Glomerular endothelial cell (primary cell): Measurements from ENCODE around the gene MT1F. TPM values are rescaled to one million over a fixed set of nuclear protein-coding genes. Genes with fewer than 3 reads are reported as not detected.
"Not testable (repeated sequence)": the region's sequence is repeated elsewhere in the genome, so short reads cannot be mapped to it uniquely, and the experiment has no call there.

ENCODE experiments used
- DNase-seq: peaks from one replicate; pipeline ENCODE4 v3.0.0-alpha.2; 2011; ENCODE audit warnings: low read depth, low spot score; ENCODE audit errors: extremely low read depth
- total RNA-seq: library from RNA; depleted of rRNA; stranded (reverse); fragments of >200 nt; gene quantifications from 2 replicates; pipeline ENCODE4 v1.2.3, GENCODE V29; 2015

MT1F gene
- total RNA-seq, 1 donor from 2014 or later: not detected

DNA sequence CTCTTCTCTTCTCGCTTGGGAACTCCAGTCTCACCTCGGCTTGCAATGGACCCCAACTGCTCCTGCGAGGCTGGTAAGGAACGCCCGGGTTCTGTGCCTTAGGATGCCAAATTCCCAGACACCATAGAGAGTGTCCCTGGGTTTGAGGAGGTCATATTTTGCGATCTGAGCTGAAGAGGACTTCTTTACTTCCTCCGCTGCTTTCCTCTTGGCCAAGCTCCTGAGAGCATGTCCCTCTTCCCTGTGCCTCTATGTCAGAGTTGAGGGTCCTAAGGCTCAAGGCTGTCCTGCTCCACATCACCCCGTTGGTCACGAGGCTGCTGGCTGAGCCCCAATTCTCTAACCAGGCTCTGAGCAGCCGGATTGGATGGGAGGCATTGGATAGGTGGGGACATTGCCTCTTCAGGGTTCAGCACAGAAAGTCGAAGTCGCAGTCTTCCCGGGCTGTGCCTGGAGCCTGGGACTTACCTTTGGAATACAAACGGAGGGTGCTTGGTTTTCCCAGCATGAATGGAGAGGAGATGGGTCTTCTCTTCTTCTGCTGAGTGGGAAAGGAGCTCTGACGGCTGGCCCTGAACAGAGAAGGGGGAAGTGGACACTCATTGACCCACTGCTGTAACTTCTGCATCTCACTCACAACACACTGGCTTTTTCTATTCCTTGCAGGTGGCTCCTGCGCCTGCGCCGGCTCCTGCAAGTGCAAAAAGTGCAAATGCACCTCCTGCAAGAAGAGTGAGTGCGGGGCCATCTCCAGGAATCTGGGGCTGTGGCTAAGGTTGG is 12.3 kb downstream of the MT1F start:
- no peak for DNase-seq

DNA sequence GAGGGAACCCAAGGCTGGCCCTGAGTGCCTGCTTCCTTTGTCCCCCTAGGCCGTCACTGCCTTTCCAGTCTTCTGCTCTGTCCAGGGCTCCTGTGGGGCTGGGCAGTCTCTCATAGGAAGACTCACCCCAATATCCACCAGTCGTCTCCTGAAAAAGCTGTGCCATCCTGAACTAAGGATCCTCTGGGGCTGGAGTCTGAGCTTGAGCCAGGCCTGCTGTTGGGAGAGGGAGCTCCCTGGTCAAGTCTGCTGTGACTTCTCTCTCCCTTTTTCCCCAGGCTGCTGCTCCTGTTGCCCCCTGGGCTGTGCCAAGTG is 12.8 kb downstream of the MT1F start:
- DNase-seq: no peak

DNA sequence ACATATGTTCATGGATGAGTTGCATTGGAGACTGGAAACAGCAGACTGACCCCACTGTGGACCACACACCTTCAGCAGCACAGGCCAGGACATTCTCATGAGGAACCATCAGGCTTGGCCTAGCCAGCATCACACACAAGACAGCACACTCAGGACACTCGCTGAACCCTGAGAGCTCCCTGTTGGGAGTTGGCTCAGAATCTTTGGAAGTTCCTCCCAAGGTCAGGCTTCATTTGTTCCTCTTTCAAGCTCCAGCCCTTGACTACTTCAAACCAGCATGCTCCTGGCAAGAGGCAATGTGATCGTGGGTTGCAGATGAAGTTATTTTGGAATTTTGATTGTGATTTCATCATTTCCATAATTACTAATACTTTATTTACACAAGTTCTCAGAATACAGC is 13.9 kb downstream of the MT1F start:
- DNase-seq: not testable (repeated sequence)

DNA sequence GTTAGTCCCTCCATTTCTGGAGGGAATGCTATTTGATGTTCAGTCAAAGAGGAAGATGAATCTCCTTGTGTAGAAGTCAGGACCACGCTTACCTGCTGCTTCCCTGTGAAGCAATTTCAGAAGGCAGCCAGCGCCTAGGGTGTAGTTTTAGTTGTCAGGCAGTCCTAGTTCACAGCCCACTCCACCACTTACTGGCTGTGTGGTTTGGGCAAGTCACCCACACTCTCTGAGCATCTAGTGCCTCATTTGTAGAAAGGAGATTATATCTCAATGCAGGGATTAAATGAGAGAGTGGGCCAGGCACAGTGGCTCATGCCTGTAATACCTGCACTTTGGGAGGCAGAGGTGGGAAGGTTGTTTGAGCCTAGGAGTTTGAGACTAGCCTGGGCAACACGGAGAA is 14.4 kb downstream of the MT1F start:
- DNase-seq: not testable (repeated sequence)

DNA sequence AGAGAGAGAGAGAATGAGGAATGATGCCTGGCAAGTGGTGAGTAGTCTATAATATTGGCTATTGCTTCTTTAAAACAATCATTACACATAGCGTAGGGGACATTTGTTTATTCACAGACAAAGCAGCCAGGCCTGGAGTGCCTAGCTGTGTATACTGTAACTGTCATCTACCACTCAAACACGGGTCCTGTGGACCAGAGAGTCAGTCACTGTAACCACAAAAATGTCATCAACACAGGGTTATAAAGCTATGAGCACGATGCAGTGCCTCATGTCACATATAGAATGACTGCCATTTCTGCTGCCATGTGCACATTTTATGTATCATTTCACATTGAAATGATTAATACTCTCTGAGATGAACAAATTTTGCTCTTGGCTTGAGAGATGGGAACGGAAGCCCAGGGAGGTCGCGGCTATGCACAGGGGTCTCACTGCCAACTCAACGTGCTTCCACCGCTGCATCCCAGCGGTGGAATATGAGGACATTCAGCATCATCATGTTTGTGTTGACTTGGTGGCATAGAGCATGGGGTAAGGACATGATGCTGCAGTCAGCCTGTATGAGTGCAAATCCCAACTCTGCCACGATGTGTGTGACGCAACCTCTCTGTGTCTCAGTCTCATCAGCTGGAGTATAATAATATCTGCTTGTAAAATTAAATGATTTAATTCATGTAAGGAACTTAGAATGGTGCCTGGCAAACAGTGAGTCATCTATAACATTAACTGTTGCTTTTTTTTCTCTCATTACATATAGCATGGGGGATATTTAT is 15.2 kb downstream of the MT1F start:
- no peak for DNase-seq

DNA sequence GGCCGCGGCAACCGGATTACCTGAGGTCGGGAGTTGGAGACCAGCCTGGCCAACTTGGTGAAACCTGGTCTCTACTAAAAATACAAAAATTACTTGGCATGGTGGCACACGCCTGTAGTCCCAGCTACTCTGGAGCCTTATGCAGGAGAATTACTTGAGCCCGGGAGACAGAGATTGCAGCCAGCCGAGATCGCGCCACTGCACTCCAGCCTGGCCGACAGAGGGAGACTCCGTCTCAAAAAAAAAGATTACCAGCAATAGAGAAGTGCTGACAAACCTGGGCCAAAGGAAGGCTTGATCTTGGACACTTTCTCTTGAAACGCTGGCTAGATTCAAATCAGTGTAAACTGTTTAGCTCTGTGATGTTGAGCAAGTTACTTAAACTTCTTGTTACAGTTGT is 16.2 kb downstream of the MT1F start:
- no peak for DNase-seq

DNA sequence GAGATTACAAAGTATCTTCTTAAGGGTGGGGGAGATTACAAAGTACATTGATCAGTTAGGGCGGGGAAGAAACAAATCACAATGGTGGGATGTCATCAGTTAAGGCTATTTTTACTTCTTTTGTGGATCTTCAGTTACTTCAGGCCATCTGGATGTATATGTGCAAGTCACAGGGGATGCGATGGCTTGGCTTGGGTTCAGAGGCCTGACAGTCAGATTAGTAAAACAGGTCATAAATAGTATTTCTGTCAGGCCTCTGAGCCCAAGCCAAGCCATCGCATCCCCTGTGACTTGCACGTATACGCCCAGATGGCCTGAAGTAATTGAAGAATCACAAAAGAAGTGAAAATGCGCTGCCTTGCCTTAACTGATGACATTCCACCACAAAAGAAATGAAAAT is 16.8 kb downstream of the MT1F start:
- DNase-seq: not testable (repeated sequence)

DNA sequence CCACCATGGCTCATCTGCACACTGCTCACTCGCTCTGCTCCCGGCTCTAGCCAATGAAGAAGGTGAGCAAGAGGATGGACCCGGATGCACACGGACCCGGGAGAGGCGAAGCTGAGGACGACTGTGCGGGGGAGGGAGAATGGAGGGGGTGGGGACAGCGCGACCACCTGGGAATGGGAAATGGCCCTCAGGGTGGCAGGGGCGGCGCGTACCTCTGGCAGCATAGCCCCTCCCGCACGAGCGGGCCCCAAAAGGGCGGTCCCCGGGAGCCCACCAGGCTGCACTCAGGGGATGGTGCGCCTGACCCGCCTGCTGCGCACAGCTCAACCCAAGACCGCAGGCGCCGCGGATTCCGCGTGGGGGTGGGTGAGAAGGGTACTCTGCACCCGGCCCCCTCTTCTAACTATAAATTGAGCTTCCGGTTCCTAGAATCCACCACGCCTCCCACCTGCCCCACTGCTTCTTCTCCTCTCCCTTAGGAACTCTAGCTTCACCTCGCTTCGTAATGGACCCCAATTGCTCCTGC is 18.0 kb downstream of the MT1F start:
- no peak for DNase-seq

DNA sequence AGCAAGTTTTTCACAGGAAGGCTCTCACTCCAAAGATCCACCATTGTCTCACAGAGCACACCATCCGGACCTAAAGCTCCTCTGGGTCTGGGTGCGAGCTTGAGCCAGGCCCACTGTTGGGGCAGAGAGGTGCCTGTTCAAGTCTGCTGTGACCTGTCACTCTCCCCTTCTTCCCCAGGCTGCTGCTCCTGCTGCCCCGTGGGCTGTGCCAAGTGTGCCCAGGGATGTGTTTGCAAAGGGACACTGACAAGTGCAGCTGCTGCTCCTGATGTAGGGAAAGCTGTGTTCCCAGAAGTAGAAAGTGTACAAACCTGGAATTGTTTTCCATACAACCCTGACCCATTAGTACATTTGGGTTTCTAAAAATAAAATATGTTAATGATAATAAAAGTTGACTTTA is 19.7 kb downstream of the MT1F start:
- DNase-seq: no peak

DNA sequence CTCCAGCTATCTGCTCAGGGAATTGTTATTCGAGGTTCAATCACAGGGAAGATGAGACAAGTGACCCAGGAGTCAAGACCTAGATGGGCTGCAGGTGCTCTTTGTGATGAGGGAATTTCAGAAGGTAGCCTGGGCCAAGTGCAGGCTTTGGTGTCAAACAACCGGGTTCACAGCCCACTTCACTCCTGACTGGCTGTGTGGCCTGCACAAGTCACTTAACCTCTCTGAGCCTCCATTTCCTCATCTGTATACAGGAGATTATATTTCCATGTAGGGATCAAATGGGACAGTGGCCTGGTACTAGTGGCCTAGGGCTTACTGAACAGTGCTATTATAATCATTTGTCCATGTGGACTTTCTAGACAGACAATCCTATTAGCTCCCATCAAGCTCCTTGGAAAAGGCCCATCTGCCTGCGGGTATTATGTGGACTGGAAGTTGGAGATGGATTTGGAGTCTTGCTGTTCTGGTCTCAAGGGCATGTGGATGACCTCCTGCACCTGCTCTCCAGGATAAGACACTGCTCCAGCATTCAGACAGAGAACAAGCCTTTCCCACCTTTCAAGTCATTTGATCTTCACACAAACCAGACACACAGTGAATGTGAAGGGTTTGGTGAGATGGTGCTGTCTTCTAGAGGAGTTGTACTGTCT is 21.4 kb downstream of the MT1F start:
- no peak for DNase-seq

DNA sequence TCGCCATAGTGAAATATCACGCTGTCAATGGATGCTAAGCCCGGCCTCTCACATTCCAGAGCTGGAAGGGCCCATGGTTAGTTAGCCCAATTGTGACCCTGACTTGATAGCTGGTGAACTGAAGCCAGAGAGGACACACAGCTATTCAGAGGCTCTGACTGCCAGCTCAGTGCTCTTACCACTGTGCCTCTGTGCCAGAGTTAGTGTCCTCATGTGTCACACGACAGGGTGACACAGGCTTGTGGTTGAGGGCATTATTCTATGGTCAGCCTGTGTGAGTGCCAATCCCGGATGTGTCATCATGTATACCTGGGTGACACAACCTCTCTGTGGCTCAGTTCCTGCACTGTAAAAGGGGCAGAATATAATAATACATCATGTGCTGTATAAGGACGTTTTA is 22.1 kb downstream of the MT1F start:
- DNase-seq: no peak

DNA sequence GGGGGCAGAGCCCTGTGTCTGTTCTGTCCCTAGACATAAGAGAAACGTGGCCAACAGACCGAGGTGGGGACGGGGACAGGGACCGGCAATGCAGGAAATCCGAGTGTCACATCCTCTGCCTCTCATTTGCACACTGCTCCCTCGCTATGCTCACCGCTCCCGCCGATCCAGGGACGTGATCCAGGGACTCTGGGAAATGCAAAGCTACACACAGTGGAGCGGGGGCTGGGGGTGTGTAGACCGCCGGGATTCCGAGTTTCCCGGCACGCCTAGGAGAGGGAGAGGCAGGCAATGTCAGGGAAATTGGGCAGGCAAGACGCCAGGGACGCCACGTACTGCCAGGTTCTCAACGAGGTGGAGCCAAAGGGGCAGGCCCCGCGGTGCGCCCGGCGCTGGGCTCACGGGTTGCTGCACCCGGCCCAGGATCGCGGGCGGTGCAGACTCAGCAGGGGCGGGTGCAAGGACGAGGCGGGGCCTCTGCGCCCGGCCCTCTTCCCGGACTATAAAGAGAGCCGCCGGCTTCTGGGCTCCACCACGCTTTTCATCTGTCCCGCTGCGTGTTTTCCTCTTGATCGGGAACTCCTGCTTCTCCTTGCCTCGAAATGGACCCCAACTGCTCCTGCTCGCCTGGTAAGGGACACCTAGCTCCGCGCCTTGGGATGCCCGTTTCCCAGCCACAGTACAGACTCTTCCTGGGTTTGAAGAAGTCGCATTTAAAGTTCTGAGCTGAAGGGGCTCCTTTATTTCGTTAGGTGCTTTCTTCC is 24.4 kb downstream of the MT1F start, which contains the start of gene MT1X:
TSS of gene MT1X (plus strand) at position 532 of the 764 bp plus-strand sequence. CDS start at position 603, 71 bp downstream.
- no peak for DNase-seq

DNA sequence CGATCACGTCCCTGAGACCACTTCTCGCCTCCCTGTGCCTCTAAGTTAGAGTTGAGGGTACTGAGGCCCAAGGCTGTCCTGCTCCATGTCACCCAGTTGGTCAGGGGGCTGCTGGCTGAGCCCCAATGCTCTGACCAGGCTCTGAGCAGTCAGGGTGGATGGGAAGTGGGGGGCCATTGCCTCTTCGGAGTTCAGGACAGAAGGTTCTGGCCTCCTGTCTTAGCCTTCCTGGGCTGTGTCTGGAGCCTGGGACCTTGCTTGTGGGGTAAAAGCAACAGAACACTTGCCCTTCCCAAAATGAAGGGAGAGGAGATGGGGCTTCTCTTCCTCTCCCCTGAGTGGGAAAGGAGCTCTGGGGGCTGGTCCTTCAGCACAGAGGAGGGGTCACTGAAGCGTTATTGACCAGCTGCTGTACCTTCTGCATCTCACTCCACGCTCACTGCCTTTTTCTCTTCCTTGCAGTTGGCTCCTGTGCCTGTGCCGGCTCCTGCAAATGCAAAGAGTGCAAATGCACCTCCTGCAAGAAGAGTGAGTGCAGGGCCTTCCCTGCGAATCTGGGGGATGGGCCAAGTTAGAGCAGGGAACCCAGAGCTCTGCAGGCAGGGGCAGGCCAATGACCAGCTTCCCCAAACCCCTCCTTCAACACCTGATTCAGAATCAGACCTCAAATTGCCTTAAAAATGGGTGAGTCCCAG is 25.1 kb downstream of the MT1F start:
- DNase-seq: no peak

DNA sequence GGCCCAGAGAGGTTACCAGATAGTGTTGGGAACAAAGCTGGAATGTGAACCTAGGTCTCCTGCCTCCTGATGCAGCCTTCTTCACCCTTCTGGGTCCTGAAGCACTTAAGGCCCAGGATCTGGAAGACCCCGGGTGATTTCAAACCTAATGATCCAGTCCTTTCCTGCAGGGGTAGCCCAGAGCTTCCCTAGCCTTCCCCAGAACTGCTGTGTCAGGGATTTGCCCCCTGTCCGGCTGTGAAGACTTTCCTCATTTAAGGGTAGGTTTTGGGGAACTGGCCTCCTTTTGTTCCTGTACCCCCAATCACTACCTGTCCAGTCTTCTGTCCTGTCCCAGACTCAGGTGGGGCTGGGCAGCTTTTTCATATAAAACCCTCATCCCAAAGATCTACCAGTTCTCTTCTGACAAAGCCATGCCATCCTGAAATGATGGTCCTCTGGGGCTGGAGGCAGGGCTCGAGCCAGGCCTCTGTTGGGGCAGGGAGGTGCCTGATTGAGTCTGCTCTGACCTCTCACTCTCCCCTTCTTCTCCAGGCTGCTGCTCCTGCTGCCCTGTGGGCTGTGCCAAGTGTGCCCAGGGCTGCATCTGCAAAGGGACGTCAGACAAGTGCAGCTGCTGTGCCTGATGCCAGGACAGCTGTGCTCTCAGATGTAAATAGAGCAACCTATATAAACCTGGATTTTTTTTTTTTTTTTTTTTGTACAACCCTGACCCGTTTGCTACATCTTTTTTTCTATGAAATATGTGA is 25.8 kb downstream of the MT1F start:
- DNase-seq: no peak

DNA sequence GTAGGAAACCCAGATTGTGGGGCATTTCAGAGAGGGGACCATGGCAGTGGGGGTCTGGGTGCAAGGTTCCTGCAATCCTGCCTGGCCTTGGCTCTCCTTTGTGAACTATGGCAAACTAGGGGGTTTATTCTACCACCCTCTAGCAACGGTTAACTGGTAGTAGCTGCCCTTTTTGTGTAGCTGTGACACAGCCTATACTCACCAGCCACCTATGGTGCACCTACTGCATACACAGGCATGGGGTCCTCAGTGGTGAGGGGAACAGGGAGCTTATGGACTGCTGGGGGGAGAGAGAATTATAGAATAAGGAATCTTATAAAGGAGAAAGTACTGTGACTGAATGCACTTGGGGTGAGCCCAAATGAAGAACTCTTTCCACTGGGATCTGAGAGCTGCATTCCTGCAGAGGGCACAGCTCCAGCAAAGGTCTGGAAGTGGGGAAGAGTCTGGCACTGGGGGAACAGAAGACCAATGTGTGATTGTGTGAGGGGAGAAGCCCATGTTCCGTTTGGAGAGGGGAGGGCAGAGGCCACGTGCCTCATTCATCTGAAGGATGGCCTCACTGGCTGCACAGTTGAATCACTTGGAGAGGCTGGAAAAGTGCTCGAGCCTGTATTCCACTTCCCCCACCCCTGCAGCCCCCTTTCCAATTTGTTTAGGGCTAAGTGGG is 26.6 kb downstream of the MT1F start:
- DNase-seq: no peak

DNA sequence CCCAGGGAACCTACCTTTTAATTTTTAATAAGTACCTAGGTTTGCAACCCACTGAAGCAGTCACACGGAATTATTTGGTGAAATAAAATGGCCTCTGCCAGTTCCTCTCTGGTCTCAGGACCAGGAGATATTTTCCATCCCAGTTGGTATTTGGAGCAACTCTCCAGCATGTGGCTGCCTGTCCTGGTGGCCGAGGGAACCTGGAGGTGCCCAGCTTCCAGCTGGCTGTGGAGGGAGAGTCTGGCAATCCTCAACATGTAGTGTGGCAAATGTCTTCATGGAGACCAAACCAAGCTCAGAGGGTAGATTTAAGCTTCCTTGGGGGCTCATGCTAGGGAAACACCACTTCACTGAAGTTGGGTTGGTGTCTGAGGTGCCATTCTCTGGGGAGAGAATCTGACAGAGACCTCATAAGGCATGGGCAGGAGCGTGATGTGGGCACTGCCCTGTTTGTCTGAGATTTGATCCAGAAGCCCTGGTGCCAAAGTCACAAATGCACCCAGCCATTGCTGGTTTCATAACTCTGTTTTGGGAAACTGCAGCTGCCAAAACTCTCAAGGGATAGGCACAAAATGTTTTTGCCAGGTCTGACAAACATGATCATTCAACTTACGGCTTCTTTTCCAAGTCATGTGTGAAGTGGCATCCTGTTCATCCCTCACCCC is 27.3 kb downstream of the MT1F start:
- DNase-seq: no peak

DNA sequence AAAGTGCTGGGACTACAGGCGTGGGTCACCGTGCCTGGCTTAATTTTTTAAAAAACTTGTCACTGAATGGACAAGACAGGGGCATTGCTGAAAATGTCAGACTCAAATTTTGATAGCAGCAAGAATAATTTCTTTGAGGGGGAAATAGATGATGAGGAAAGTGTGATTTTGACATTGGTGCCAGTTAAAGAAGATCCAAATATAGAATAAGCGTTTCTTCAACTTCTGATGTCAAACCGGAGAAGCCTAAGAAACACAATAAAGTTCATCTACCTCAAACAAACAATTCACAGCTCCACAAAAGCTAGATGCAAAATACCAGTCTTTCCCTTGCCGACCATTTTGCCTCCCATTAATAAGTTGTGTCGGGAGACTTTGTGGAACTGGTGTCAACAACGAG is 29.0 kb downstream of the MT1F start:
- no peak for DNase-seq

DNA sequence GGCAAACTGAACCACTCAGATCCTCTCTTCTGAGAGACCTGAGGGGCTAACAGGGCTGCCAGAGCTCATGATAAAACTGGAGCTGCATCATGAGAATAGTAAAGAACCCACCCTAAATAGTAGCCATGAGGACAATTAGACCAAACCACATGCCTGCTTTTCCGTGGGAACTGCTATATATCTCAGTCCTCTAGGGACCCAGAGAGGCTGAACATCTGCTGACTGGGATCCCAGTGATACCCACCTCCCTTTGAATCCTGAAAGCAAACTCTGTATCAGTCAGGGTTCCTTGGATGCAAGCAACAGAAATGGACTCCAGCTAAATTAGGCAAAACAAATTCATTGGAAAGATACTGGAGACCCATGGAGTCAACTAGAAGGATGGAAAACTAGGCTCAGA is 31.0 kb downstream of the MT1F start:
- no peak for DNase-seq
